Activated CD4-positive, alpha-beta T cell treated with anti-CD3 and anti-CD28 coated beads for 24 hours (primary cell): Measurements from ENCODE around the gene VAMP5.
"Not testable (repeated sequence)": the region's sequence is repeated elsewhere in the genome, so short reads cannot be mapped to it uniquely, and the experiment has no call there.

Source experiments
- DNase-seq, 2 donors: peaks; one replicate each; pipeline ENCODE4 v3.0.0-alpha.2; 2020; ENCODE audit warnings: low read depth in 2 of 2

Gene VAMP5

DNA sequence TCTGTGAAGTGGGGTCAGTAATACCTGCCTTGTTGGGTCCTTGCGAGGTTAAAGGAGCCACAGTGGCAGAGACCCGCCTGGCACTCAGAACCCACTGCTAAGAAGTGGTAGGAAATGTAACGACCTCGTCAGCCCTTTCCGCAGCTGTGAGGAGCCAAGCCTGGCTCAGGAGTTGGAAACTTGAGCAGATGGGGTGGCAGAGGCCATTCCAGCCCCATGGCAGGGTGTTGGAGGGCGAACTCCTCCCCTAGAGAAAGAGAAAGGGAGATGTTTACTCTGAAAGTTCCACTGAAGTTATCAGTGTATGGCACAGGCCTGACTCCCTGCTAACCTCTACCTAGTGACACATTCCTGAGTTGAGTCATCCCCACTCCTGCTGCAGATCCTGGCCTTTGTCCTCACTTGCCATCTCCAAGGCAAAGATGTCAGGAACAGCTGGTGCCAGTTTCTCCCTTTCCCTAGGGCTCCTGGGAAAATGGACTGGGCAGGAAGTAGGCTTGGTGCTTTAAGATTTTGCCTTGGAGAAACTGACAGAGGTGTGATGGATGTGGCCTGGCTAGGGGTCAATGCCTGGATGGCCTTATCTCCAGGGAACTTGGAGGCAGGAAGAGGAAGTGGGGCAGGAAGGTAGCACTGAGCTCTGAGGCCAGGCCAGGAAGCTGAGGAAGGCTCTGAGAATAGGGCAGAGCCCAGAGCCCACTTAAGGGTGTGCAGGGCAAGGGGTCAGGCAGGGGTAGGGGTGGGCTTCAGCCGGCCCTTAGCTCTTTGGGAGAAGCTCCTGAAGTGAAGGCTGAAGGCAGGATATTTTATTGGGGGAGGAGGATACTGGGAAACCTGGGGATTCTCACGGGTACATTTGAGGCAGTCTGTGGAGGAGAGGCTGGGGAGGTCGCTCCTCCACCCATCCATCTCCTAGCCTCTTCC lies 888 bp downstream of the VAMP5 start:
- no peak for DNase-seq

DNA sequence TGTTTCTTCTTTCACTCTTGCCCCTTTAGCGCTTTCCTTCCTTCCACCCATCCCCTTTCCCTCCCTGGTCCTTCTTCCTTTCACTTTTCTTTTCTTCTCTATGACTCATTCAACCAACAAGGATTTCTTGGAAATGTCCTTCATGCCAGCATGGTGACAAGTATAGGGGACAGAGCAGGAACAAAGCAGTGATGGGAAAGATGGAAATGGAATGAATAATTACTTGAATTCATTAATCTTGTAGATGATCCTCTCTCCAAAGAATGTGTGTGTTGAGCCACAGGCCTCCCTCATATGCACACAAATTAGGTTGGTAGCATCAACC lies 1.5 kb downstream of the VAMP5 start:
- DNase-seq = no peak

DNA sequence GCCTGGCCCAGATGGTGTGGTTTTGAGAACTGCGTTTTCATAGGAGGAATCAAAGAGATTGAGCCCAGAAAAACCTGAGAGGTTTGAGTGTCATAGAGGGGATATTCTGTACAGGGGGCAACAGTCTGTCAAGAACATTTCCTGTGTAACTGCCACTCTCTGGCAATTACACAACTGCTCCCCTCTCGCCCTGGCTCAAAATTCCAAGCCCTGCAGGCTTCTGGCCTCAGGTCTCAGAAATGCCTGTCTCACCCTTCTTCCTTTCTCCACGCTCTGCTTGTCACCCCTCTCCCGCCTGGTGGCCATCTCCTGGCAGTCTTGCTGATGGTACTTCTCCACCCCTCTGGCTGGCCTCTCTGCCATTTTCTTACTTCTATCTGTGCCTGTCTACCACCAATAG lies 4.0 kb downstream of the VAMP5 start:
- no peak for DNase-seq

DNA sequence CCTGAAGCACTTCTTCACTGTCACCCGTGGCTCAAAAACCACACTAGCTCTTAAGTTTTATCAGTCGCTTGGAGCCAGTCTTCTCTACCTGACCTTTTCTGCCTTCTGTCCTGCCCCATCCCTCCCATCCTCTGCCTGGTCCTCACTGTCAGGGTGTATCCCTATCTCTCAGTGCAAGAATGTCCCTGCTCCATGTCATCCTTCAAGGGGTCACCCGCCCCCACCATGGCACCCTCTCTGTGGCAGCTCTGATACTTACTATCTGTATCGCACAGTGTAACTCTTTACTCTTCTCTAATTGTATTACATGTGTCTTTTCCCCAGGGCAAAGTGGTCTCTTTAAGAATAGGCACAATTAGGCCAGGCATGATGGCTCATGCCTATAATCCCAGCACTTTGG lies 4.4 kb downstream of the VAMP5 start:
- no peak for DNase-seq

DNA sequence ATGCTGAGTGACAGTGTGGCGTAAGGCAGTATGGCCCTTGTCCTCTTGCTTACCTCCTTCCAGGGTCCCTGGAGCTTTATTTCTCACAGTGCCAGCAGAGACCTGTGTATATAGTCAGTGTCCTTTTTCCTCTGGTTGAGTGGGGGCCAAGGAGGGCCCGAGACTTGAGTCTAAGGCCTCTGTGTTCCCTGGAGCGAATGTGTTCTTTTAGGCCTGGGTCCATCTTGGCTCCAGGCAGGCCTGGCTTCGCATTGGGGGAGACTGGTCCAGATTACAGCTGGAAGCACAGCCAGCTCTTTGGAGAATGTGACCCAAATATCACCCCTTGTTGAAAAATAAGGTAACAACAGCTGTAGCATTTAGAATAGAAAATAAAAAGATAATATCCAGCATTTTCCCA lies 5.0 kb downstream of the VAMP5 start:
- DNase-seq = no peak

DNA sequence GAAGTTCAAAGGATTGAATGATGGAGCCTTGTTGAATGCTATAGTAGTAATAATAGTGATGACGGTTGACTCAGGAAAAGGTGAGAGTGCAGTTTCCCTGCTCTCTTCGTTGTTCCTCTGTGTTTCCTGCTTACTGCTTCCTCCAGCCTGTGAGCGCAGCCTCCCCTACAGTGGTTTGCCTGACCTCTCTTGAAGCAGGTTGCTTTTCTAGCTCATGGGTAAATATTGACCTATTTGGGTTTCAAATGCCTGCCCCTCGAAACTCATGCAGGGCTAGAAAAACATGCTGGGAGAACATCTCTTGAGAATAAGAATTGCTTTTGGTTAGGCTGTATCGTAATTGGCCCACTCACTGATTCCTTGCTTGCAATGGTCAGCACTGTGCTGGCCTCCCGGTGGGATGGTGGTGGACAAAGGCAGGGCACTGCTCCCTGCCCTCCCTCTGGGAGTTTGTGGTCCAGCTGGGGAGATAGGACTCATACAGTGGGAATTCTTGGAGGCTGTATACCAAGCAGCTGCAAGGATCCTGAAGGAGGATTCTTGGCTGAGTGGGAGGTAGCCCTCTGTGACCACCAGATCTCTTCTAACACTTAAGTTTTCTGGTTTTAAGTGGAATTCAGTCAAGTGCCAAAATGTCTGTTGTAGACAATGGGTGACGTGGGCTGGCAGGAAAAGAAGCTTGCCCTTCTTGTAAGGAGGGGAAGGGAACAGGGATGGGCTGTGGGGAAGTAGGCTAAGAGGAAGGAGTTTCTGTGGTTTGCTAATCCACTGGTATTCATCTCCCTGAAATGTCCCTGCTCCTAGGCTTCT lies 6.0 kb downstream of the VAMP5 start:
- DNase-seq = no peak

DNA sequence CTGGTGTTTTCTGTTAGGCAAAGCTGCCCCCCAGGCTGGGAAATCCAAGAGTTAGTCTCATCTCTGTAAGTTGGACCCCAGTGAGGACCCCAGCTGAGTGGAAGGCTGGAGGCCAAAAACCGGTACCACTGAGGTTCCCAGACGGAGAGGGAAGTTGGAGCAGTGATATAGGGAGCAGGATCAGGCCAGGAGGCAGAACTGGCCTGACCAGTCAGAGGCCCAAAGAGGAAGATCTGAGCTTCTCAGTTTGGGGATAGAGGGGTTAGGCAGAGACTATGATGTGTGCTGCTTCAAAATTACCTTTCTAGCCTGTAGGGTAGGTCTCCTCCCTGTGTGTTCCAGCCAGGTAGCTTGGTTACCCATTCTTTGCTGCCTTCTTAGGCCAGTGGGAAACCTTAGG lies 6.7 kb downstream of the VAMP5 start:
- no peak for DNase-seq

DNA sequence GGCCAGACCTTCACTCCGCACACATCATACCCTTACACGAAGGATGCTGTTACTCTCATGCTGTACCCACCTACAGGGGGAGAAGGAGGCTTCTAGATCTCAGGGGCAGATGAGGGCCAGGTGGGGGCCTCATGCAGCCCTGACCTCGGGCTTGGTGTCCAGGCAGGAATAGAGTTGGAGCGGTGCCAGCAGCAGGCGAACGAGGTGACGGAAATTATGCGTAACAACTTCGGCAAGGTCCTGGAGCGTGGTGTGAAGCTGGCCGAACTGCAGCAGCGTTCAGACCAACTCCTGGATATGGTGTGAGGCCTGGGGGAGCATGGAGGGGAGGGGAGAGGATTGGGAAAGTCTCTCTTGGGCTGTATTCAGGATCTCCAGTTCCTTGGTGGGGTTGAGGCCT lies 7.3 kb downstream of the VAMP5 start:
- DNase-seq = no peak

DNA sequence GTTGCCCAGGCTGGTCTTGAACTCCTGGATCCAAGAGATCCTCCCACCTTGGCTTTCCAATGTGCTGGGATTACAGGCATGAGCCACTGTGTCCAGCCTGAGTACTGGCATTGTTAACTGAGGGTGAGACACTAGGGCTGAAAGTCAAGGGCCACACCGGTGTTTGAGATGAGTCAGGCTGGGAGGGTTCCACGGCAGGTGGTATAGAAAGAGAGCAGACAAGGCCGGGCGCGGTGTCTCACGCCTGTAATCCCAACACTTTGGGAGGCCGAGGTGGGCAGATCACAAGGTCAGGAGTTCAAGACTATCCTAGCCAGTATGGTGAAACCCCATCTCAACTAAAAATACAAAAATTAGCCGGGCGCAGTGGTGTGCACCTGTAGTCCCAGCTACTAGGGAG lies 8.1 kb downstream of the VAMP5 start:
- DNase-seq = not testable (repeated sequence)

DNA sequence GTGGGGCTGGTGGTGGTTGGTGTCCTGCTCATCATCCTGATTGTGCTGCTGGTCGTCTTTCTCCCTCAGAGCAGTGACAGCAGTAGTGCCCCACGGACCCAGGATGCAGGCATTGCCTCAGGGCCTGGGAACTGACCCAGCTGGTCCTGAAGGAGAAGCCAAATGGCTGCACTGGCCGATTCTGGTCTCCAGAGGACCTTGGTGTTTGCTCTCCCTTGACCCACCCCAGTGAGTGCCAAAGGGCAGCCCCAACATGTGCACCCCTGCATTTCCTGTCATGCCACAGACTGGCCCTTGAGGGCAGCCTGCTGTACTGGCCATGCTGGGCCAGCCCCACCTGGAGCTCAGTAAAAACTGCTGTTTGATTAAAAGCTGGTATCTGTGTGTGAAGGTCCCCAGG lies 8.8 kb downstream of the VAMP5 start:
- no peak for DNase-seq

DNA sequence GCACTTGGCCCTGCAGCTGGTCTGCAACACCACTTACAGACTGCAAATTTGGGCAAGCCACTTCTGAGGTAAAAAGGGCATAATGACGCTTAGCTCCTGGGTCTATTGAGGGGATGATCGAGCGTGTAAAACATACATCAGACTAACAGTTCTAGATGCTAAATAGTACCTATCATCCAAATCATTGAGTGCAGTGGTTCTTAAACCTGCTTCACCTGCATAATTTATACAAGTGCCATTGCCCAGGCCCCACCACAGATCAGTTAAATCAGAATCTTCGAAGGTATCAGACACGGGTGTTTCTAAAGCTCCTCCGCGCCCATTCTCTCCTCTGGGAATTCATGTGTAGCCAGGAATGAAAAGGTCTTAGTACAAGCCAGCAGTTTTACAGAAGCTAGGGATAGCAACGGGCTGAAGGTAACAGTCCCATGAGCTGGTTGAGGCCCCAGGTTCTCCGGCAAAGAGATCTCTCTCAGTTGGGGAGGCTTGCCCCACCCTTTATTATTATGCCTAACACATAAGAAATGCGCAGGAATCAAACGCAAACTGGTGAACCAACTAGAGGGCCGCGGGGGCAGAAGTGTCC lies 10.6 kb downstream of the VAMP5 start:
- no peak for DNase-seq

DNA sequence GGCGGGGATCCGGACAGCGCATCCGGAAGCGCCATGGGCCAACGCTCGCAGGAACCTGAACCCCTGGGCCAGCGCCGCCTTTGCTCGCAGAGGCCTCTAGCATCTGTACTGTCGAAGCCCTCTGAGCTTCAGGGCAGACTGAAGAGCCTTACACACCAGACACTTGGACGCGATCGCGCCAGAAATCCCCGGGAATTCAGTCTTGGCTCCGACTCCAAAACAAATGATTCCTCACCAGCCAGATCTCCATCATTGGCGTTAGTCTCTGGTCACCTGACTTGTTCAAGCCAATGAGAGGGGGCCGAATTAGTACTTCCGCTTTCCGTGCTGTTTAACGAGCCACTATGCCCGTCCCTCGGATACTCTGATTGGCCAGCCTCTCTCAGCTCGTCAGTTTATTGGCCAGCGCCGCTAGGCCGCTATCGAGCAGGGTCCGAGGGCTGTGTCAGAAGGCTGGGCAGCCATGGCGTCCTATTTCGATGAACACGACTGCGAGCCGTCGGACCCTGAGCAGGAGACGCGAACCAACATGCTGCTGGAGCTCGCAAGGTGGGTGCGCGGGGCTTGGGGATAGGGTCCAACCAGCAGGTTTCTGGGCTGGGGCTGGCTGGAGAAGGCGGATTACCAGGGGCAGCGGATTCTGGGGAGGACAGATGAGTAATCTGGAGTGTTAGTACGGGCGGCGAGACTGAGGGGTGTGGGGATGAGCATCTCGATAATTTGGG lies 11.2 kb downstream of the VAMP5 start, which contains the start of gene RNF181:
RNF181 (plus strand) TSS at position 445 of the 725 bp plus-strand sequence; CDS start at position 464, 19 bp downstream.
- DNase-seq = peak; percentile 77 to 83

DNA sequence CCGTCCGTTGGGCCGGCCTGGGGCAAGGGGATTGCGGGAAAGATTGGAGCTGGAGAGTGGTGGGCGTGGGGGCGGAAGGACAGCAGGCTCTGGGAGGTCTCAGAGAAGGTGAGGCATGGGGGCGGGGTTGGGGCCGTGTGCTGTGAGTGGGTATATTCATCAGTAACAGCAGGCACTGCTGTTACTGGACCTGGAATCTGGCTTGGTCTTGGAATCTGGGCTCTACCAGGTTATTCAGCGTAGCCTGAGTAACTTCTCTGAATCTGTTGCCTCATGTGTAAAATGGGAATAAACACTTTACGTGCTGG lies 11.7 kb downstream of the VAMP5 start:
- DNase-seq = no peak

DNA sequence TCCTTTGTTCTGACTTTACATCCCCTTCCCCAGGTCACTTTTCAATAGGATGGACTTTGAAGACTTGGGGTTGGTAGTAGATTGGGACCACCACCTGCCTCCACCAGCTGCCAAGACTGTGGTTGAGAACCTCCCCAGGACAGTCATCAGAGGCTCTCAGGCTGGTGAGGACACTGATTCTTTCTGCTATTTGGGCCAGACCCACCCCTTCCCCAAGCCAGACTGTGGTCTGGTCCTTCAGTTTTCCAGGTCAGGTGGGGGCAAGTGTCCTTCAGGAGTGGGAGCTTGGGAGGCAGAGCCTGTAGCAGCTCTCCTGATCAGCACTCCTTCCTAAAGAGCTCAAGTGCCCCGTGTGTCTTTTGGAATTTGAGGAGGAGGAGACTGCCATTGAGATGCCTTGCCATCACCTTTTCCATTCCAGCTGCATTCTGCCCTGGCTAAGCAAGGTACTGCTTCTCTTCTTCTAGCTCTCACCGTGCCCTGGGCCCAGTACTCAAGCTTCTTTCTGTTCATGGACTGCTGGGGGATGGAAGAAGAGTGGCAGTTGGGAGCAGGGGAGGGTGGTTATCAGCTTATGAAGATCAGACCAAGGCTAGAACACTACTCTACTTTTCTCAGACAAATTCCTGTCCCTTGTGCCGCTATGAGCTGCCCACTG lies 12.4 kb downstream of the VAMP5 start:
- no peak for DNase-seq

DNA sequence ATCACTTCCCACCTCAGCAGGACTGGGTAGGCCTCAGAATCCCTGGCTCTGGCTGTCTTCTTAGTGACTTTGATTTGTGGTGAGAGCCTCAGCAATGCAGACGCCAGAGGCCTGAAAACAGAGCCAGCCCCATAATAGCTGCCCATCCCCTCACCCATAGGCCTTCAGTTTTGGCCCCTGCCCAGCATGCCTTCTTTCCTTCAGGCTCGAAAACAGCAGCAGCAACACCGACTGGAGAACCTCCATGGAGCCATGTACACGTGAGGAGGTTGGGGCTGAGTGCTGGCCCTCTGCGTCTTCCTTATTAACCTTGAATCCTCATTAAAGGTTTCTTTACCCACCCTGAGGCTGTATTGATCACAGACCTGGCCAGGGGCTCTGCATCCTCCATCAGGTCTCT lies 13.0 kb downstream of the VAMP5 start:
- no peak for DNase-seq

DNA sequence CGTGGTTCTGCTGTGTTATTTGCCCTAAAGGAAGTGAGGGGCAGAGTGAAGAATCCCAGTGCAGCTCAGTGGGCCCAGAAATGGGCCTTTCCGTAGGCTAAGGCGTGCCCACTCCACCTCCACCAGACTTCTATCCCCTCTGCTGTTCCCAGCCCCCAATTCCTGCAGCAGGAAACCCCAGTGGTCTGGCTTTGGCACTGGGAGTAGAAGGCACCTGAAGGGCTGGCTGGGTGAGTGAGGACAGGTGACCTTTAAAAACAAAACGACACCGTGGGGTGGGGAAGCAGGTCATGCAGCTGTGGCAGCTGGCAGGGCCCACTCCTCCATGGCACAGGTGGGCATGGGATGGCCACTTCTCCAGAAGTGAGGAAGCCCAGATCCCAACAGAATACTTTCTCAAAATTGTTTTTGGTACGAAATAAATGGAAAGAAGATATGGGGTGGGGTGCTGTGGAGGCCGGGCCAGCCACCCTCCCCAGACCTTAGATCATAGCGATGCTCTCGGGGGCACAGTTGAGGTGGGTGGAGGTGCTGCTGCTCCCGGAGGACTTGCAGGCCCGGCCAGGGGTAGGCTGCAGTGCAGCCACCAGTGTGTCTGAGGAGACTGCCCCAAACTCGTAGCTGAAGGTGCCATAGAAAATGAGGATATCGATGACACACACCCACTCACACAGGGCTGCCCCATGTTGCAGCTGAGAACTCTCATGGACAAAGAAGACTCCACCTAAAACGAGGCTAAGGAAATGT lies 14.5 kb downstream of the VAMP5 start:
- DNase-seq = no peak

DNA sequence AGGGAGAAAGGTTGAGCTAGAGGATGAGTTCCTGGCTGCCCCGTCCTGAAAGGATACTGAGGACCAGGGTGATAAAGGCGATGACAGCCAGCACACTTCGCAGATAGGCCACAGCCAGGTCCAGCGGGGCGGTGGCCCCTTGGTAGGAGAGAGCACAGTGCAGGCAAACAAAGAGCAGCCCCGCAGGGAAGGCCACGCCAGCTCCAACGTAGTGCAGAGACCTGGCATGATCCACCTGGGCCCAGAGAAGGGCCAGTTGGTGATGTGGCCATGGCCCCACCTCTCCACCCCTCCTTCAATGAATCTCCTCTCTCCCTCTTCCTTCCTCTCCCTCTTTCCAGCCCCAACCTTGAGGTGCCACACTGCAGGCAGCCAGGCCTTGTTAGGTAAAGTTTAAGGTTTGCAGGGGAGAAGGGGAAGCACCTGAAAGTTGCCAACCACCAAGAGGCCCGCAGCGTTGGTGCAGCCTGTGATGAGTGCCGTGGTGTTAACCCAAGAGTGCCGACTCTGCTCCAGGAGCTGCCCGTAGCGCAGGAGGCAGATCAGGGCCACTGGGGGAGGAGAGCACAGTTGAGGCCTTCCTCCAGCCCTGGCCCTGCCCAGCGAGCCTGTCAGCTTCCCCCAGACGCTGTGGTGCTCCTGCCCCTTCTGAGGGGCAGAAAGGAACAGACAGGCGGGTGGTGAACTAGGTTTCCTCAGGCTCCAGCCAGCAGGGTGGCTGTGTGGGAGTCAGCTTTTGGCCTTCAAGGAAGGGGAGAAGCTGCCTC lies 15.4 kb downstream of the VAMP5 start:
- DNase-seq = no peak

DNA sequence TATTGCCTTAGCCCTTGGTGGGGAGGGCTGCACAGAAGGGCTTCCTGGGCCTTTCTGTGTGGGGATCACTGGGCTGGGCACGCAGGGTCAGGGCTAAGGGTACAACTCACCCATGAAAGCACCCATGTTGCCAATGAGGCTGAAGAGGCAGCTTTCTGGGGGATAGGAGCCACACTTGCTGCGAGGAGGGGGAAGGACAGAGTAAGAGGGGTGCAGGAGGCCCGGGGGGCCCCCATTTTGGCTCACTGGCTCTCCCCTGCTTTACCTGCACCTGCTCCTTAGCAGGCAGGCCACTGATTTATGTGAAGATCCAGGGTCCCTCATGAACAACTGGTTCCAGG lies 16.0 kb downstream of the VAMP5 start:
- DNase-seq = no peak

DNA sequence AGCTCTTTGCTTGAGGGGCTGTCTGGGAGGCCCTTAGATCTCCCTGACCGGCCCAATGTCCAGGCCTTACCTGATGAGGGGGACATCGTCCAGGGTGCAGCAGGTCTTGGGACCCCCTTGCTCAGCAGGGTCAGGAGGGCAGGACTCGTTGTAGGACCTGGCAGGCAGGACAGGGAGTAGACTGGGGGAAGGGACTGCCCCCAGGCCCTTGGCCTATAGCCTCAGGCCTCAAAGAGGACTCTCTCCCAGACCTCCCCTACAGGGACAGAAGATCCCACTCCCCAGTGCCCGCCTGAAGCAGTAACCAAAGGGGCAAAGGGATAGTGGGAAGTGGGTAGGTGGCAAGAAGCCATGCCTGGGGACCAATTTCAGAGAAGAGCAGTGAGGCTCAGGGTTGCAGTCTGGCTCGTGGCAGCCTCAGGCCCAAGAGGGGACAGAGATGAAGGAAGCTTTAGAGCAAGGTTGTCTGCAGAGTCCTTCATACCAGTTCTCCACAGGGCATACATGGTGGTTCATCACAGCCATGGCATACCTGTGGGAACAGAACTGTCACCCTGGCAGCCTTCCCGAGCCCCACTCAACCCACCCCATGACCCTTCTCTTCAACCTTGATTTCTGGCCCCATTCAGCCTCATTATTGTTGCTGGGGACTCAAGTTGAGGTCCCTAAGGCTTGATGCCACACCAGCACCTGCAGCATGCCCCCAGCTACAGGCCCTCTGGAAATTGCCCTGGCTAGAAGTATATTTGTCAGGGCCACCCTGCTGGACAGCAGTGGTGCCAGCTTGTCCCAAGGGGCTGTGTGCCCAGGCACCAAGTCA lies 16.9 kb downstream of the VAMP5 start:
- DNase-seq = no peak
